H1 (cell line): ENCODE results near the gene COL17A1. TPM values are rescaled to one million over a fixed set of nuclear protein-coding genes. Genes with fewer than 3 reads are reported as not detected.

Experiments used
- CTCF ChIA-PET: fragments of 300-600 bp; sonication (Branson Sonifier 250); formaldehyde crosslinking; loops from one replicate; lab custom pipeline; 2021; ENCODE audit not compliant: partially characterized antibody; lab: Charles Lee
- POLR2A ChIA-PET: fragments of 300-600 bp; sonication (Branson Sonifier 250); formaldehyde crosslinking; loops from one replicate; lab custom pipeline; 2021; ENCODE audit warnings: inconsistent platforms; ENCODE audit not compliant: partially characterized antibody; lab: Charles Lee
- DNase-seq, 2 experiments: peaks; one replicate each; pipeline versions ENCODE4 v3.0.0 to v3.0.0-alpha.2; 2010 to 2022; ENCODE audit warnings: low spot score in 2 of 2, low read depth in 1 of 2, mixed read lengths in 1 of 2
- FAIRE-seq: peaks from 2 replicates; lab custom pipeline; 2011; peaks lifted over from hg19 to GRCh38; lab: Jason Lieb, UNC
- H2AFZ ChIP-seq: 2 replicates; pipeline ENCODE4 v1.8.1; 2012; ENCODE audit warnings: low read length, inconsistent platforms
- H2AK5ac ChIP-seq: 2 replicates; pipeline ENCODE4 v1.6.1; 2013; ENCODE audit warnings: low read depth, low read length
- H2BK120ac ChIP-seq: replicated peaks from 2 replicates; pipeline ENCODE3; 2013; ENCODE audit warnings: low read depth, low read length, inconsistent platforms
- H2BK12ac ChIP-seq: 2 replicates; pipeline ENCODE4 v1.6.1; 2013; ENCODE audit warnings: low read depth, low read length
- H2BK15ac ChIP-seq: 2 replicates; pipeline ENCODE4 v1.6.1; 2013; ENCODE audit warnings: low read length
- H2BK20ac ChIP-seq: 2 replicates; pipeline ENCODE4 v1.6.1; 2013; ENCODE audit warnings: low read length
- H2BK5ac ChIP-seq: 2 replicates; pipeline ENCODE4 v1.6.1; 2013; ENCODE audit warnings: low read depth, low read length
- H3K14ac ChIP-seq: 2 replicates; pipeline ENCODE4 v1.6.1; 2013; ENCODE audit warnings: inconsistent platforms; ENCODE audit not compliant: insufficient read length
- H3K18ac ChIP-seq: 2 replicates; pipeline ENCODE4 v1.6.1; 2013; ENCODE audit warnings: low read length; ENCODE audit errors: extremely low read depth
- H3K23ac ChIP-seq: 2 replicates; pipeline ENCODE4 v1.6.1; 2013; ENCODE audit warnings: inconsistent platforms; ENCODE audit not compliant: insufficient read length
- H3K23me2 ChIP-seq: 2 replicates; pipeline ENCODE4 v1.6.1; 2013; ENCODE audit warnings: low read depth, low read length
- H3K27ac ChIP-seq: 2 replicates; pipeline ENCODE4 v1.6.1; 2011; ENCODE audit warnings: low read depth, low read length, inconsistent platforms
- H3K27me3 ChIP-seq, 4 experiments: replicated peaks in 1 of 4; 1 replicate in 1 of 4; 2 replicates in 3 of 4; pipeline versions ENCODE4 v1.6.1 to v1.8.1; 2011 to 2013; ENCODE audit warnings: low read length in 3 of 4, mild to moderate bottlenecking in 3 of 4, inconsistent platforms in 2 of 4, mixed read lengths in 2 of 4, moderate library complexity in 1 of 4; ENCODE audit not compliant: control insufficient read depth in 3 of 4, insufficient read depth in 3 of 4; ENCODE audit errors: extremely low read depth in 1 of 4
- H3K36me3 ChIP-seq, 4 experiments: 2 replicates each; pipeline versions ENCODE4 v1.6.1 to v1.8.1; 2011 to 2013; ENCODE audit warnings: mild to moderate bottlenecking in 4 of 4, low read length in 3 of 4, moderate library complexity in 2 of 4, control low read depth in 1 of 4, inconsistent platforms in 1 of 4; ENCODE audit not compliant: insufficient read depth in 4 of 4, control insufficient read depth in 2 of 4
- H3K4ac ChIP-seq: replicated peaks from 2 replicates; pipeline ENCODE3; 2013; ENCODE audit warnings: low read length, low read depth, mixed read lengths, inconsistent platforms; ENCODE audit not compliant: insufficient read length
- H3K4me1 ChIP-seq, 4 experiments: replicated peaks in 1 of 4; 1 replicate in 1 of 4; 2 replicates in 3 of 4; pipeline versions ENCODE4 v1.6.1 to v1.8.1; 2011 to 2013; ENCODE audit warnings: low read length in 3 of 4, inconsistent platforms in 2 of 4, mixed read lengths in 1 of 4; ENCODE audit not compliant: insufficient read depth in 4 of 4, control insufficient read depth in 3 of 4
- H3K4me2 ChIP-seq, 2 experiments: 2 replicates each; pipeline versions ENCODE4 v1.6.1 to v1.8.1; 2011 to 2013; ENCODE audit warnings: low read depth in 2 of 2, low read length in 2 of 2, control low read depth in 1 of 2, inconsistent platforms in 1 of 2, mild to moderate bottlenecking in 1 of 2; ENCODE audit not compliant: insufficient read depth in 1 of 2
- H3K4me3 ChIP-seq, 4 experiments: fragments of 200-600, 300-600 bp in 1 of 4; sonication (generic), shearing (Covaris generic), sonication (Bioruptor Twin) in 1 of 4; 2 replicates each; pipeline versions ENCODE4 v1.5.1 to v1.8.1; 2011 to 2016; ENCODE audit warnings: low read length in 4 of 4, low read depth in 3 of 4, control low read depth in 2 of 4, inconsistent platforms in 2 of 4, mild to moderate bottlenecking in 2 of 4, mixed read lengths in 1 of 4, moderate library complexity in 1 of 4; ENCODE audit not compliant: insufficient read depth in 2 of 4; ENCODE audit errors: extremely low read depth in 1 of 4
- H3K56ac ChIP-seq: replicated peaks from 2 replicates; pipeline ENCODE3; 2013; ENCODE audit warnings: low read depth, mild to moderate bottlenecking, mixed read lengths, low read length, inconsistent platforms; ENCODE audit not compliant: insufficient read length
- H3K79me1 ChIP-seq: 2 replicates; pipeline ENCODE4 v1.6.1; 2013; ENCODE audit warnings: low read depth, low read length, control low read depth
- H3K79me2 ChIP-seq, 2 experiments: 2 replicates each; pipeline versions ENCODE4 v1.6.1 to v1.8.1; 2012 to 2013; ENCODE audit warnings: low read length in 2 of 2, mild to moderate bottlenecking in 2 of 2, inconsistent platforms in 1 of 2; ENCODE audit not compliant: insufficient read depth in 2 of 2, control insufficient read depth in 1 of 2
- H3K9ac ChIP-seq, 4 experiments: replicated peaks in 1 of 4; 1 replicate in 1 of 4; 2 replicates in 3 of 4; pipeline versions ENCODE4 v1.6.1 to v1.8.1; 2011 to 2013; ENCODE audit warnings: low read depth in 3 of 4, low read length in 3 of 4, control low read depth in 2 of 4, mild to moderate bottlenecking in 2 of 4, moderate library complexity in 2 of 4, inconsistent platforms in 1 of 4; ENCODE audit errors: extremely low read depth in 1 of 4
- H3K9me3 ChIP-seq, 2 experiments: 2 replicates each; pipeline versions ENCODE4 v1.6.1 to v1.8.1; 2012 to 2013; ENCODE audit warnings: mild to moderate bottlenecking in 2 of 2, moderate library complexity in 2 of 2, control low read depth in 1 of 2, inconsistent platforms in 1 of 2, low read depth in 1 of 2, low read length in 1 of 2, mixed read lengths in 1 of 2; ENCODE audit not compliant: insufficient read depth in 2 of 2
- H4K20me1 ChIP-seq, 2 experiments: replicated peaks in 1 of 2; 2 replicates each; pipeline versions ENCODE3 to v1.8.1; 2011 to 2013; ENCODE audit warnings: inconsistent platforms in 2 of 2, low read length in 2 of 2, mild to moderate bottlenecking in 1 of 2; ENCODE audit not compliant: insufficient read depth in 2 of 2, control insufficient read depth in 1 of 2
- H4K5ac ChIP-seq: 2 replicates; pipeline ENCODE4 v1.6.1; 2013; ENCODE audit warnings: low read length, low read depth, mixed read lengths, inconsistent platforms; ENCODE audit not compliant: insufficient read length
- H4K8ac ChIP-seq: 2 replicates; pipeline ENCODE4 v1.8.0; 2013; ENCODE audit warnings: mild to moderate bottlenecking, moderate library complexity, low read length, inconsistent platforms; ENCODE audit not compliant: insufficient read depth; ENCODE audit errors: extremely low read depth
- H4K91ac ChIP-seq: replicated peaks from 2 replicates; pipeline ENCODE3; 2013; ENCODE audit warnings: low read length, mixed read lengths, inconsistent platforms; ENCODE audit not compliant: insufficient read length
- ASH2L ChIP-seq: fragments of 200-600, 300-600 bp; sonication (generic); IDR thresholded peaks from one replicate; pipeline ENCODE4 v1.7.1; 2017; ENCODE audit warnings: low read length
- CTCF ChIP-seq, 3 experiments: IDR thresholded peaks; 1 replicate in 2 of 3; 2 replicates in 1 of 3; pipeline versions ENCODE4 v1.5.1 to v1.6.1; 2011; ENCODE audit warnings: low read length in 3 of 3, mild to moderate bottlenecking in 3 of 3, inconsistent platforms in 2 of 3, low read depth in 1 of 3, moderate library complexity in 1 of 3; ENCODE audit not compliant: insufficient read depth in 1 of 3; ENCODE audit errors: control extremely low read depth in 1 of 3
- E2F6 ChIP-seq: IDR thresholded peaks from 2 replicates; pipeline ENCODE4 v1.6.1; 2012; ENCODE audit warnings: inconsistent platforms
- GABPA ChIP-seq: IDR thresholded peaks from 2 replicates; pipeline ENCODE4 v1.6.1; 2011; ENCODE audit warnings: mild to moderate bottlenecking, low read length, moderate library complexity, borderline replicate concordance; ENCODE audit not compliant: insufficient read depth
- HDAC6 ChIP-seq: IDR thresholded peaks from one replicate; pipeline ENCODE4 v1.7.1; 2012; ENCODE audit warnings: low read depth, mild to moderate bottlenecking, inconsistent platforms, low read length, moderate library complexity
- KDM1A ChIP-seq: fragments of 200-600, 300-600 bp; sonication (generic); IDR thresholded peaks from 2 replicates; pipeline ENCODE4 v1.7.1; 2016; ENCODE audit warnings: mild to moderate bottlenecking, low read length, borderline replicate concordance
- POU5F1 ChIP-seq: IDR thresholded peaks from 2 replicates; pipeline ENCODE4 v1.6.1; 2011; ENCODE audit warnings: low read depth, mild to moderate bottlenecking, low read length, moderate library complexity
- RAD21 ChIP-seq, 2 experiments: IDR thresholded peaks in 1 of 2; conservative IDR thresholded peaks in 1 of 2; 2 replicates each; pipeline ENCODE4 v1.6.1; 2011; ENCODE audit warnings: low read depth in 2 of 2, low read length in 2 of 2, improper control_type of control experiment in 1 of 2, inconsistent platforms in 1 of 2, mild to moderate bottlenecking in 1 of 2, moderate library complexity in 1 of 2
- WGBS, 2 experiments: shearing (Covaris generic) in 1 of 2; methylation state at CpG; one replicate each; pipeline versions ENCODE4 v1.1.6 to v1.1.7; 2013 to 2015; ENCODE audit warnings: low lambda C conversion rate in 2 of 2, mixed read lengths in 2 of 2, inconsistent platforms in 1 of 2, low coverage in 1 of 2, missing lambda C conversion rate in 1 of 2; ENCODE audit not compliant: insufficient replicate concordance in 2 of 2, insufficient coverage in 1 of 2, insufficient read length in 1 of 2; ENCODE audit errors: extremely low coverage in 1 of 2, missing lambda C conversion rate in 1 of 2; 5-methylcytosine and 5-hydroxymethylcytosine counted together
- polyA plus RNA-seq, 7 experiments: library from polyadenylated mRNA; depleted of rRNA in 3 of 7; stranded (reverse) in 5 of 7; unstranded in 2 of 7; fragments of >200 nt in 5 of 7; fragments of 200-250 nt in 2 of 7; gene quantifications; 1 replicate in 5 of 7; 2 replicates in 1 of 7; 4 replicates in 1 of 7; pipeline versions ENCODE4 v1.2.1 to v1.2.3, GENCODE V29; 2011 to 2013; ENCODE audit warnings: missing spikeins in 2 of 7, mixed read lengths in 2 of 7
- total RNA-seq: library from RNA; stranded (reverse); fragmentation: NEBNext Ultra II Directional; extraction: Animal tissue kit (Norgen Biotek cat#: 25700); gene quantifications from 2 replicates; pipeline ENCODE4 v1.2.1, GENCODE V29; 2021

Gene COL17A1
- total and polyA plus RNA-seq, 2 of the 8 experiments (the other 6 are each of a cell fraction or from before 2014, with no cell fraction given) = 0.35 to 0.37 TPM

DNA sequence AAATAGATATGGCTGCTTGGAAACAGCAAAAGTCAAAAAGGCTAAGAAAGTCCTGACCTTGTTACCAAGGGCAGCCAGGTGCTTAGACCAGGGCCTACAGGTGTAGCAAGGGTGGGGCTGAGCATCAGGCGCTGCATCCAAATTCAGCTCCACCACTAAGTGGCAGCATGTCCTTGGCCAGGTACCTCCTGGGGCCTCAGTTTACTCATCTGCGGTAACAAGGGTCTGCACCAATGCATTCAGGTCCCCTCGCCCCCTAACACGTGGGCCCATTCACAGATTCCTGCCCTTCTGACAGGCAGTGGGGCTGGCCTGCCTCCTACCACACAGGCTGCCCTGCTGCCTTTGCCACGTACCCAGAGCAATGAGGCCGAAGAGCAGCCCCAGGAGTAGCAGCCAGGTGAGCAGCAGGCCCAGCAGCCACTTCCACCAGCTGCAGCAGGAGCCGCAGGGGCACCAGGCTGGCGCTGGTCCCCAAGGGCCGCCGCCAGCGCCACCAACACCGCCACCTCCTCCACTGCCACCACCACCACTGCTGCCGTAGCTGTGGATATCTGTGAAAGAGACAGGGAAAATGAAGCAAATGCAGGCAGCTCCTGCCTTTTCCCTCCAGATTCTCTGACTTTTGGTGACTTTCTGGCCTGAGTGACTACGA lies 28.9 kb downstream of the COL17A1 start:
- H4K91ac ChIP-seq = peak overlapping the region; percentile 16
- H3K4me3 ChIP-seq = no peak overlapping the region
- peak overlapping the region; percentile 83 for H3K4ac ChIP-seq
- FAIRE-seq (no peak), DNase-seq (no peak)
- H2BK15ac ChIP-seq = peak overlapping the region; percentile 33; the same call in 1 of the 2 replicates
- H3K79me2 ChIP-seq = no peaks in the 10 kb centered on the region
- H2BK12ac ChIP-seq = no peak overlapping the region
- no peak overlapping the region for H2AK5ac ChIP-seq
- H3K4me2 ChIP-seq = no peak overlapping the region
- H4K5ac ChIP-seq = no peak overlapping the region
- no peaks in the 10 kb centered on the region for H3K36me3 ChIP-seq
- no peaks in the 10 kb centered on the region for H3K9me3 ChIP-seq
- H4K20me1 ChIP-seq = no peaks in the 10 kb centered on the region
- H3K79me1 ChIP-seq = no peaks in the 10 kb centered on the region
- peak overlapping the region; percentile 40; the same call in 1 of the 2 replicates for H4K8ac ChIP-seq
- peak overlapping the region; percentile 26 for H2BK120ac ChIP-seq
- H3K56ac ChIP-seq = no peak overlapping the region
- H3K27ac ChIP-seq = no peak overlapping the region
- H3K18ac ChIP-seq = no peak overlapping the region
- no peak overlapping the region for H3K23ac ChIP-seq
- 79% methylated on average over 14 of the region's 14 CpGs; no CpG with 5 or more reads in 1 of the 2 experiments for WGBS, 2 experiments
- H2AFZ ChIP-seq = no peak overlapping the region; the same call in 1 of the 2 replicates
- no peaks in the 10 kb centered on the region for H3K27me3 ChIP-seq
- no peak overlapping the region for H3K14ac ChIP-seq
- ChIA-PET POLR2A (interaction anchor here (1.6 to 7.1 kb wide), 2 partner anchors 66 to 210 kb away, joined by 4 to 43 read pairs; partner anchors contain the start of gene SFR1), CTCF (interaction anchor here (0.6 to 5.9 kb wide), 26 partner anchors 9 to 344 kb away, joined by 3 to 35 read pairs (median 4); partner anchors contain the start of genes CFAP58, GSTO1 and SFR1)
- H3K23me2 ChIP-seq = no peaks in the 10 kb centered on the region
- H3K4me1 ChIP-seq = peaks cover 4 to 17% (median 11%) of the 10 kb centered on the region in 4 experiments; a peak in 5 of 7 replicates
- no peak overlapping the region for H2BK5ac ChIP-seq
- H2BK20ac ChIP-seq = no peak overlapping the region
- H3K9ac ChIP-seq = no peak overlapping the region
- TF ChIP-seq E2F6 = no peak
- peak; percentile 73 to 82 for TF ChIP-seq RAD21 (IDR thresholded peaks at IDR 0.05 in 1 of 2, conservative IDR thresholded peaks at IDR 0.05 in 1 of 2; ENCODE audit: low read depth in 2 of 2, low read length in 2 of 2)
- TF ChIP-seq KDM1A = peak; percentile 94; the same call in 1 of the 2 replicates
- no peak for TF ChIP-seq GABPA
- TF ChIP-seq CTCF (IDR thresholded peaks at IDR 0.05; ENCODE audit: control extremely low read depth in 1 of 3, insufficient read depth in 1 of 3, low read depth in 1 of 3, low read length in 3 of 3) = peak; percentile 66 to 70 (median 66)
- no peak for TF ChIP-seq HDAC6
- no peak for TF ChIP-seq ASH2L
- no peak for TF ChIP-seq POU5F1
